Kidney epithelial cell (primary cell): ENCODE measurements around the gene ECT2L. TPM values are rescaled to one million over a fixed set of nuclear protein-coding genes. Genes with fewer than 3 reads are reported as not detected.

Source experiments
- DNase-seq: peaks from one replicate; pipeline ENCODE4 v3.0.0-alpha.2; 2010; ENCODE audit warnings: low read depth
- H3K27me3 ChIP-seq: 2 replicates; pipeline ENCODE4 v1.6.0; 2011; ENCODE audit warnings: low read length; ENCODE audit not compliant: control insufficient read depth, insufficient read depth
- H3K36me3 ChIP-seq: 2 replicates; pipeline ENCODE4 v1.5.1; 2011; ENCODE audit warnings: low read length; ENCODE audit not compliant: control insufficient read depth, insufficient read depth
- H3K4me3 ChIP-seq: 2 replicates; pipeline ENCODE4 v1.5.1; 2011; ENCODE audit warnings: low read depth, mild to moderate bottlenecking, control low read depth, low read length
- total RNA-seq: library from RNA; depleted of rRNA; stranded (reverse); fragments of >200 nt; gene quantifications from 2 replicates; pipeline ENCODE4 v1.2.3, GENCODE V29; 2015
- TF ChIP-seq, protein P1 (sequence below): IDR thresholded peaks from 2 replicates; pipeline ENCODE4 v1.5.1; 2011; ENCODE audit warnings: mild to moderate bottlenecking, moderate library complexity, low read length, control low read depth, inconsistent platforms; ENCODE audit not compliant: insufficient read depth, poor library complexity, severe bottlenecking

The ECT2L gene
- total RNA-seq, 1 donor from 2014 or later, result not detected

DNA sequence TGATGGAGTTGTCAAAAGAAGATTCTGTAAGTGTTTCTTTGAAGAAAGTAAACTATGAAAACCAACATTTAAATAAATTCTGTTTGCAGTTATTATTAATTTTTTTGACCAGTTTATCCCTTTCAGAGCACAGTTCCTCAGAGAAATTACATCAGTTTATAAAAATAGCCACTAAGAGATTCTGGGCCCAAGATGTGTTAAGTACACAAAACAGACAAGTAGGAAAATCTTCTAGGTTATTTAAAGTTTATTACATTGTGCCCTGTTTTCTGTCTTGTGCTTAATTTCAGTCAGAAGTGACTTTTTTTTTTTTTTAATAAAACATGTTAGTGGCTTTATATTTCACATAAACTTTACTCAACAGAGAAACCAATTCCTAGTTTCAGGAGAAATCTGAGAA, 72.3 kb downstream of the ECT2L start:
- DNase-seq, result no peak
- TF ChIP-seq, protein P1, sequence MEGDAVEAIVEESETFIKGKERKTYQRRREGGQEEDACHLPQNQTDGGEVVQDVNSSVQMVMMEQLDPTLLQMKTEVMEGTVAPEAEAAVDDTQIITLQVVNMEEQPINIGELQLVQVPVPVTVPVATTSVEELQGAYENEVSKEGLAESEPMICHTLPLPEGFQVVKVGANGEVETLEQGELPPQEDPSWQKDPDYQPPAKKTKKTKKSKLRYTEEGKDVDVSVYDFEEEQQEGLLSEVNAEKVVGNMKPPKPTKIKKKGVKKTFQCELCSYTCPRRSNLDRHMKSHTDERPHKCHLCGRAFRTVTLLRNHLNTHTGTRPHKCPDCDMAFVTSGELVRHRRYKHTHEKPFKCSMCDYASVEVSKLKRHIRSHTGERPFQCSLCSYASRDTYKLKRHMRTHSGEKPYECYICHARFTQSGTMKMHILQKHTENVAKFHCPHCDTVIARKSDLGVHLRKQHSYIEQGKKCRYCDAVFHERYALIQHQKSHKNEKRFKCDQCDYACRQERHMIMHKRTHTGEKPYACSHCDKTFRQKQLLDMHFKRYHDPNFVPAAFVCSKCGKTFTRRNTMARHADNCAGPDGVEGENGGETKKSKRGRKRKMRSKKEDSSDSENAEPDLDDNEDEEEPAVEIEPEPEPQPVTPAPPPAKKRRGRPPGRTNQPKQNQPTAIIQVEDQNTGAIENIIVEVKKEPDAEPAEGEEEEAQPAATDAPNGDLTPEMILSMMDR, result no peak
- H3K27me3 ChIP-seq, result no peaks in the 10 kb centered on the region
- H3K4me3 ChIP-seq, result no peak overlapping the region
- H3K36me3 ChIP-seq, result no peaks in the 10 kb centered on the region

DNA sequence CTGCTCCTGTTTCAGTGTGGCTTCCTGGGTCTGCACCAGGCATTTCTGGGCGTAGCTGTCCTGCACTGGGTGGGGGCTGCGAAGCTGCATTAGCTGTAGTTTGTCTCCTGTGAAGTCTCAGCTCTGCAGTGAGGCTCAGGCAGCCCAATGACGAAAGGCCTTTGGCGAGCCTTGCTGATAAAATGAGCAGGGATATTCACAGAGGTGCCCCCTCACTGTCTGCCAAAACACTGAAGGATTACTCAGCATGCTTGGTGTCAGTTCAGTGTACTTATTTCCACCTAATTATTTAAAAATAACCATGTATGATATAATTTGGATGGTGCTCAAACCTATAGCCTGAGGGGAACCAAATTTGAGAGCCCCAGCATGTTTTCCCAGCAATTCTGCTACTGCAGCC, 73.5 kb downstream of the ECT2L start:
- no peak for DNase-seq
- Histone ChIP-seq H3K4me3 (no peak overlapping the region), H3K36me3 (no peaks in the 10 kb centered on the region), H3K27me3 (no peaks in the 10 kb centered on the region)
- TF ChIP-seq, protein P1, result no peak

DNA sequence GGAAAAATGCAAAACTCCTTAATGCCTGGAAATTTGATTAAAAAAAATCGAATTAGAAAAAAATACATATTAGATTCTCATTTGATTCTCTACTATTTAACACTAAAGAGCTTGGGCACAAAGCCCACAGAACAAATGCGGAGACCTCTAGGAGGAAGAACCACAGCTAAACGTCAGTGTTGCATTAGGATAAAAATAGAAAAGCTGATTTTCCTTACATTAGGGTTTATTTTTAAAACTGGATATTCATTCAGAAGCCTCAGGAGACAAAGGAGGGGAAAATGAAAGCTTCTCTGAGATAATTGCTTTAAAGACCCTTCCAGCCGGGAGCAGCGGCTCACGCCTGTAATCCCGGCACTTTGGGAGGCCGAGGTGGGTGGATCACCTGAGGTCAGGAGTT, 77.3 kb downstream of the ECT2L start:
- TF ChIP-seq, protein P1, result no peak
- DNase-seq, result no peak
- no peak overlapping the region for H3K4me3 ChIP-seq
- no peaks in the 10 kb centered on the region for H3K27me3 ChIP-seq
- no peaks in the 10 kb centered on the region for H3K36me3 ChIP-seq

DNA sequence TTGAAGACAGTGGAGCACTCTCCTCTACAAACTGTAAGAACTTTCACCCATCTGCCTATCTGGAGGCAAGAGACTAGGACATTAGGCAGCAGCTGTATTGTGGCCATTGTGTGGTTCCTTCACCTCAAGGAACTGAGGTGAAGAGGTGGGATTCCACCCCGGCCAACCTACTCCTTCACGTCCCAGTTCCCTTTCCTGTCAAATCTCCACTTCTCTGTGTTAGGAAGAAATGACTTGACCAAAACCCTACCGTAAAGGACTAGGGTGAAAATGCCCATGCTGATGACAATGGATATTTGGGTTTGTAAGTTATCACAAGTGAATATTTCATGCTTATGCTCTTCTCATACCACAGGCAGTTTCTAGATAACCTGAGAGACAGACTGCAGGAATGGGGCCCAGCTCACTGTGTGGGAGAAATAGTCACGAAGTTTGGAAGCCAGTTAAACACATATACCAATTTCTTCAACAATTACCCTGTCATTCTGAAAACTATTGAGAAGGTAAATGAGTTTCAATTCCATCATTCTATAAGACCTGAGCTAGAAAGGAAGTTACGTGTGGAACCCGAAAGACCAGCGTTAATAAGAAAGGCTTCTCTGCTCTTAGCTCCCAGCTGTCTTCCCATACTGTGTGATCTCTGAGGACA, 86.6 kb downstream of the ECT2L start:
- TF ChIP-seq, protein P1, result no peak
- Histone ChIP-seq H3K4me3 (no peak overlapping the region), H3K27me3 (no peaks in the 10 kb centered on the region), H3K36me3 (no peaks in the 10 kb centered on the region)
- no peak for DNase-seq

DNA sequence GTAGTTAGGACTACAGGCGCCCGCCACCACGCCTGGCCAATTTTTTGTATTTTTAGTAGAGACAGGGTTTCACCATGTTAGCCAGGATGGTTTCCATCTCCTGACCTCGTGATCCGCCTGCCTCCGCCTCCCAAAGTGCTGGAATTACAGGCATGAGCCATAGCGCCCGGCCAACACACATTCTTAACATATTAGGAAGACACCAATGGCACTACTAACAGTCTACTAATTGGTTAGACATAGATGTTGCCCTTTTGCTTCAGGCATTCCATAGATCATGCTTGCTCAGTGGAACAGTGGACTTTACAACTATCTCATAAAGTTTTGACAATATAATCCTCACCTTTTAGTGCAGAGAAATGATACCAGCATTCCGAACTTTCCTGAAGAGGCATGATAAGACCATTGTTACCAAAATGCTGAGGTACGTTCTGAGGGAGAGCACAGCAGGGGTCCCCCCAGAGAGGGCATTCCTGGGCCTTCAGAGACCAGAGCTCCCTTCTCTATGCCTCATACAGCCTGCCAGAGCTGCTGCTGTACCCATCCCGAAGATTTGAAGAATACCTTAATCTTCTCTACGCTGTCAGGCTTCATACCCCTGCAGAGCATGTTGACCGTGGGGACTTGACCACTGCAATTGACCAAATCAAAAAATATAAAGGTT, 89.4 kb downstream of the ECT2L start:
- TF ChIP-seq, protein P1, result no peak
- no peaks in the 10 kb centered on the region for H3K27me3 ChIP-seq
- H3K36me3 ChIP-seq, result no peaks in the 10 kb centered on the region
- no peak overlapping the region for H3K4me3 ChIP-seq
- DNase-seq, result no peak
